ENCODE results near the gene CFAP161. TPM values are rescaled to one million over a fixed set of nuclear protein-coding genes. Genes with fewer than 3 reads are reported as not detected.

Gene CFAP161
- polyA plus RNA-seq, 2 donors = 0.02 to 0.18 TPM

DNA sequence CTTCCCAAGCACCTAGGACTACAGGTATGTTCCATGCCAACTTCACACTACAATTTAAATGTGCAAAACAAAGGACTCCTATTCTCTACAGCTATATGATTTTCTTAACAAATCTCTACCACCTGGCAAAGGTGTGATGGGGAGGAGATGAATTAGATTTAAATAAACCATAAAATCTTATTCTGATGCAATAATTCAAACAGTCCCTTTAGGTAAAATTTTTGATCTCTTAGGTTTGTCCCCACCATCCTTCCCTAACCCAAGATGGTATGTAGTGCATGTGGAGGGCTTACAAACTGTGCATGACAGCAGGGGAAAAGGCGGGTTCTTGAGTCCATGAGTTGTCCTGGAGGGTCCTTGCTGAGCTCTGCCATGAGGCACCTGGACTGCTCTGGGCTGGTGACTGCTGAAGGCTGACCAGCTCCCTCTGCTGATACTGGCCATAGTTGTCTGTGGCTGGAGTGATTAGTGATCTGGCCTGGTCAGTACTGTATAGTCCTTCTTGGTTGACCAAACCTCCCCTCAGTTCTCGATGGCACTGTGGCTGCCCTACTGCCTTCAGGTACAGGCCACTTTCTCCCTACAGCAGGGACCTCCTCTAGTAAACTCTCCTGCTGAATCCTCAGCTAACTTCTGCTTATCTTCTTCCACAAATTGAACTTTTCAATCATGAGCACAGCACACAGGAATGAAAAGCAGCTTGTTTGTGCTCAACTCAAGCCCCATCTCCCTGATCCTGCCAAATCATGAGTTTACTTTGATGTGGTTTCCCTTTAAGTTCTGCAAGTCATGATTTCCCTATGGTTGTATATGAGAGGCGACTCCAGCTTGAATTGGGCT, 30.1 kb downstream of the CFAP161 start:
- no peaks in the 10 kb centered on the region for H3K27me3 ChIP-seq (ENCODE audit: control insufficient read depth in 1 of 2, insufficient read depth in 2 of 2, low read length in 2 of 2)

DNA sequence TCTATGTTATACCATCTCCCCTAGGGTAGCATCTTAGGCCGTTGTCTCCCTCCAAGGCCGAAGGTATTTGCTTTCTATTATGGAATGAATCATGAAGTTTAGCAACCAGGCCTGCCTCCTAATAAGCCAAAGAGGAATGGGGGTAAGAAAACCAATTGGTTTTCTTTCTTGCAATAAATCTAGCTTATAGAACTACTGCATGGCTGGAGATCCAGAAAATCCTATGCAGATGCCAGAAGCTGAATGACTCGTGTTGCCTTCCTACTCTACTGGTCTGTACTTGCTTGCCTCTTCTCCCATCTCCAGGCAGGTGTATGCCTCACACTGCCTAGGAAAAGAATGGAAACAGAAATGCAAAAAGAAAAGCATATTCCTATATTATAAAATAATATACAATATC, 31.5 kb downstream of the CFAP161 start:
- no peaks in the 10 kb centered on the region for H3K36me3 ChIP-seq (ENCODE audit: control insufficient read depth in 2 of 2, insufficient read depth in 2 of 2, low read length in 1 of 2)
- 45 to 69% methylated on average over 3 of the region's 3 CpGs for WGBS, 2 donors
- H3K4me1 ChIP-seq (ENCODE audit: control insufficient read depth in 2 of 2, insufficient read depth in 2 of 2, low read length in 1 of 2) = peaks cover 0 to 16% of the 10 kb centered on the region in 2 donors
- no peak overlapping the region for H3K4me3 ChIP-seq (ENCODE audit: low read depth in 1 of 2, low read length in 2 of 2)
- no peaks in the 10 kb centered on the region for H3K9me3 ChIP-seq (ENCODE audit: control insufficient read depth in 2 of 2, insufficient read depth in 1 of 2, low read depth in 1 of 2, low read length in 1 of 2)
- no peak overlapping the region for H3K27ac ChIP-seq (ENCODE audit: low read depth in 2 of 2, low read length in 1 of 2)
- no peaks in the 10 kb centered on the region for H3K27me3 ChIP-seq (ENCODE audit: control insufficient read depth in 1 of 2, insufficient read depth in 2 of 2, low read length in 2 of 2)

More for the DNA sequence above, 30.1 kb downstream of the CFAP161 start:
- Histone ChIP-seq H3K4me3 (ENCODE audit: low read depth in 1 of 2, low read length in 2 of 2) (no peak overlapping the region), H3K36me3 (ENCODE audit: control insufficient read depth in 2 of 2, insufficient read depth in 2 of 2, low read length in 1 of 2) (no peaks in the 10 kb centered on the region), H3K27ac (ENCODE audit: low read depth in 2 of 2, low read length in 1 of 2) (no peak overlapping the region), H3K4me1 (ENCODE audit: control insufficient read depth in 2 of 2, insufficient read depth in 2 of 2, low read length in 1 of 2) (peaks cover 0 to 19% of the 10 kb centered on the region in 2 donors), H3K9me3 (ENCODE audit: control insufficient read depth in 2 of 2, insufficient read depth in 1 of 2, low read depth in 1 of 2, low read length in 1 of 2) (no peaks in the 10 kb centered on the region)
- WGBS, 2 donors = 63 to 75% methylated on average over 3 of the region's 3 CpGs

DNA sequence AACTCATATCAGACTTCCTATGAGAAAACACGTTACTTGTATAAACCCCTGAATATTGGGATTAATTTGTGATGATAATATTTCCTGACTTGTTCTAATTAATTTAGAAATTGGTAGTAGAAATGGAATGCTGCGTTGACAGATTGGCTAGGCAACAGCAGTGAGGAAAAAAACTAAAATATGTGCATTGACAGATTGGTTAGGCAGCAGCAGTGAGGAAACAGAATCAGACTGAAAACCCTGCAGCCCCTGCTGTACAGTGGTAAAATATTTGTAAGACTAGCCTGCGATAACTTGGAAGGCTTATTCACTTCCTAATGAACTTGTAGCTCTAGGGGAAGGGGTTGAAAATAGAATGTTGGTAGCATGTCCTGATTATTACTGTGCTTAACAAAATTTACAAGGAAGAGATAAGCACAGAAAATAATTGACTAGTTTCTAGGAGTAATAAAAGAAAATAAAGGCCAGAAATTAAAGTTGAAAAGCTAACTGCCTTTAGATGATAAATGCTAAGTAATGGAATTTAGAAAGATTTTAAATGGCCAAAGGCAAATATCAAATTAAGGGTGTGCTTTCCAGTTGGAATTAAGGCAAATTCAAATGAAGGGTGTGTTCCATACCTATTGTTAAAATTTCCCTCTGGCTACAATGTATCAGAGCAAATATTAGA, 32.7 kb downstream of the CFAP161 start:
- WGBS, 2 donors = 46 to 68% methylated on average over 3 of the region's 3 CpGs

DNA sequence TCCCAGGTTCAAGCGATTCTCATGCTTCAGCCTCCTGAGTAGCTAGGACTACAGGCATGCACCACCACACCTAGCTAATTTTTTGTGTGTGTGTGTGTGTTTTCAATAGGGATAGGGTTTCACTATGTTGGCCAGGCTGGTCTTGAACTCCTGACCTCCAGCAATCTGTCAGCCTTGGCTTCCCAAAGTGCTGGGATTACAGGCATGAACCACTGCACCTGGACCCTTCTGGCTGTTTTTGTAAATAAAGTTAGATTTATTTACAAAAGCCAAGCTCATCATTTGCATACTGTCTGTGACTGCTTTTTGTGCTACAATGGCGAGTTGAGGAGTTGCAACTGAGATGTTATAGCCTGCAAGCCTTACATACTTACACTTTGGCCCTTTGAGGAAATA, 34.1 kb downstream of the CFAP161 start:
- Histone ChIP-seq H3K9me3 (ENCODE audit: control insufficient read depth in 2 of 2, insufficient read depth in 1 of 2, low read depth in 1 of 2, low read length in 1 of 2) (no peaks in the 10 kb centered on the region), H3K27ac (ENCODE audit: low read depth in 2 of 2, low read length in 1 of 2) (no peak overlapping the region), H3K4me1 (ENCODE audit: control insufficient read depth in 2 of 2, insufficient read depth in 2 of 2, low read length in 1 of 2) (peaks cover 0 to 8% of the 10 kb centered on the region in 2 donors), H3K36me3 (ENCODE audit: control insufficient read depth in 2 of 2, insufficient read depth in 2 of 2, low read length in 1 of 2) (no peaks in the 10 kb centered on the region), H3K4me3 (ENCODE audit: low read depth in 1 of 2, low read length in 2 of 2) (no peak overlapping the region), H3K27me3 (ENCODE audit: control insufficient read depth in 1 of 2, insufficient read depth in 2 of 2, low read length in 2 of 2) (no peaks in the 10 kb centered on the region)
- WGBS, 2 donors = 92% methylated on average over 2 of the region's 2 CpGs

More for the DNA sequence above, 32.7 kb downstream of the CFAP161 start:
- Histone ChIP-seq H3K27ac (ENCODE audit: low read depth in 2 of 2, low read length in 1 of 2) (no peak overlapping the region), H3K9me3 (ENCODE audit: control insufficient read depth in 2 of 2, insufficient read depth in 1 of 2, low read depth in 1 of 2, low read length in 1 of 2) (no peaks in the 10 kb centered on the region), H3K36me3 (ENCODE audit: control insufficient read depth in 2 of 2, insufficient read depth in 2 of 2, low read length in 1 of 2) (no peaks in the 10 kb centered on the region), H3K4me3 (ENCODE audit: low read depth in 1 of 2, low read length in 2 of 2) (no peak overlapping the region), H3K27me3 (ENCODE audit: control insufficient read depth in 1 of 2, insufficient read depth in 2 of 2, low read length in 2 of 2) (no peaks in the 10 kb centered on the region), H3K4me1 (ENCODE audit: control insufficient read depth in 2 of 2, insufficient read depth in 2 of 2, low read length in 1 of 2) (peaks cover 0 to 8% of the 10 kb centered on the region in 2 donors)

DNA sequence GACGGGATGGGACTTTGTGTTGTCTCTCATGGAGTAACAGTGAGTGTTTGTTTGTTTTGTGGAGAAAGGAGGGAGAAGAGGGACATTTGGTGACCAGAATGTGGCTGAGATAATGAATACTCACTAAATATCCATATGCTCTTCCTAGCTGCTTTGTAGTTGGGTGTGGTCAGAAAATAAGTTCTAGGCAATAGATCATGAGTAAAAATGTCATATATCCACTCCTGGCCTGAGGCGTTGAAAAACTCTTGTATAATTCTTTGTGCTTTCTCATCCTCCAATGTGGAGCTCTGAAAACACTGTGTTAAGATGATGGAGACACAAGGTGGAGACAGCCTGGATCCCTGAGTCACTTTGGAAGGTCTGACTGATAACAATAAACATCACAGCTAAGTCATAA, 34.6 kb downstream of the CFAP161 start:
- no peak overlapping the region for H3K27ac ChIP-seq (ENCODE audit: low read depth in 2 of 2, low read length in 1 of 2)
- H3K36me3 ChIP-seq (ENCODE audit: control insufficient read depth in 2 of 2, insufficient read depth in 2 of 2, low read length in 1 of 2) = no peaks in the 10 kb centered on the region
- no peak overlapping the region for H3K4me3 ChIP-seq (ENCODE audit: low read depth in 1 of 2, low read length in 2 of 2)
- H3K27me3 ChIP-seq (ENCODE audit: control insufficient read depth in 1 of 2, insufficient read depth in 2 of 2, low read length in 2 of 2) = no peaks in the 10 kb centered on the region
- 70 to 76% methylated on average over 2 of the region's 2 CpGs for WGBS, 2 donors
- H3K9me3 ChIP-seq (ENCODE audit: control insufficient read depth in 2 of 2, insufficient read depth in 1 of 2, low read depth in 1 of 2, low read length in 1 of 2) = no peaks in the 10 kb centered on the region
- H3K4me1 ChIP-seq (ENCODE audit: control insufficient read depth in 2 of 2, insufficient read depth in 2 of 2, low read length in 1 of 2) = peaks cover 0 to 8% of the 10 kb centered on the region in 2 donors

DNA sequence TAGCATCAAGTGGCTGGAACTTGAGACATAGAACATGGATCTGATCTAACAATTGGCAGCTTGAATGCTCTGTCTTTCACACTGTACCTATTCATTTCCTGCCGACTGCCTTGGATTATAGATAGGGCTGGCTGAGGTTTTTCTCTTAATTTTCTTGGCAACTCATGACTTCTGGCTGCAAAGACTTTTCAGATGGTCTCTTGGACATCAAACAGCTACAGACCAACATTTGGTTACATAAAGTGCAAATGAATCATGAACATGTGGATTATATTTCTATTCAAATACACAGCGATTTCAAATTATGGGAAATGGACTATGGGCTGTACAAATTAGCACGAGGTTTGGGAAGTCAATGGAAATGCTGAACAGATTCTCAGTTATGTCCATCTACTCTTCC, 36.4 kb downstream of the CFAP161 start:
- Histone ChIP-seq H3K9me3 (ENCODE audit: control insufficient read depth in 2 of 2, insufficient read depth in 1 of 2, low read depth in 1 of 2, low read length in 1 of 2) (no peaks in the 10 kb centered on the region), H3K27ac (ENCODE audit: low read depth in 2 of 2, low read length in 1 of 2) (no peak overlapping the region)
- WGBS, 2 donors = 44 to 59% methylated on average over 3 of the region's 3 CpGs

DNA sequence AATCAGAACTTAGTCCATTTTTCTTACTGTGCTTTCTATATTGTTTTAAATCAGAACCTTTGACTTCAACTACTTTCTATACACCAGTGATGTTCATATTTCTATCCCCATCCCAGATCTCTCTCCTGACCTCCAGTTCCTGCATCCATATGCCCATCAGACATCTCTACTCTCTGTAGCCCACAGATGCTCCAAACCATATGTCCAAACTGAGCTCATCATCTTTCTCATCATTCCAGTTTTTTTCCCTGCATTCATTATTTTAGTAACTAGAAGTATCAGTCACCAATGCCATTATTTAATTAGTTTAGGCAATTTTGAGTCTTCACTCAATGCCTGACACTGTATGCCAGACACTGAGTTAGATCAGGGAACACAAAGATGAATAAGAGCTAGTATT, 37.2 kb downstream of the CFAP161 start:
- no peak overlapping the region for H3K27ac ChIP-seq (ENCODE audit: low read depth in 2 of 2, low read length in 1 of 2)
- no peaks in the 10 kb centered on the region for H3K27me3 ChIP-seq (ENCODE audit: control insufficient read depth in 1 of 2, insufficient read depth in 2 of 2, low read length in 2 of 2)
- no peaks in the 10 kb centered on the region for H3K36me3 ChIP-seq (ENCODE audit: control insufficient read depth in 2 of 2, insufficient read depth in 2 of 2, low read length in 1 of 2)
- H3K4me3 ChIP-seq (ENCODE audit: low read depth in 1 of 2, low read length in 2 of 2) = no peak overlapping the region
- H3K4me1 ChIP-seq (ENCODE audit: control insufficient read depth in 2 of 2, insufficient read depth in 2 of 2, low read length in 1 of 2) = peaks cover 0 to 8% of the 10 kb centered on the region in 2 donors
- no peaks in the 10 kb centered on the region for H3K9me3 ChIP-seq (ENCODE audit: control insufficient read depth in 2 of 2, insufficient read depth in 1 of 2, low read depth in 1 of 2, low read length in 1 of 2)

More for the DNA sequence above, 36.4 kb downstream of the CFAP161 start:
- peaks cover 0 to 6% of the 10 kb centered on the region in 2 donors for H3K4me1 ChIP-seq (ENCODE audit: control insufficient read depth in 2 of 2, insufficient read depth in 2 of 2, low read length in 1 of 2)
- H3K4me3 ChIP-seq (ENCODE audit: low read depth in 1 of 2, low read length in 2 of 2) = no peak overlapping the region
- H3K27me3 ChIP-seq (ENCODE audit: control insufficient read depth in 1 of 2, insufficient read depth in 2 of 2, low read length in 2 of 2) = no peaks in the 10 kb centered on the region
- no peaks in the 10 kb centered on the region for H3K36me3 ChIP-seq (ENCODE audit: control insufficient read depth in 2 of 2, insufficient read depth in 2 of 2, low read length in 1 of 2)

DNA sequence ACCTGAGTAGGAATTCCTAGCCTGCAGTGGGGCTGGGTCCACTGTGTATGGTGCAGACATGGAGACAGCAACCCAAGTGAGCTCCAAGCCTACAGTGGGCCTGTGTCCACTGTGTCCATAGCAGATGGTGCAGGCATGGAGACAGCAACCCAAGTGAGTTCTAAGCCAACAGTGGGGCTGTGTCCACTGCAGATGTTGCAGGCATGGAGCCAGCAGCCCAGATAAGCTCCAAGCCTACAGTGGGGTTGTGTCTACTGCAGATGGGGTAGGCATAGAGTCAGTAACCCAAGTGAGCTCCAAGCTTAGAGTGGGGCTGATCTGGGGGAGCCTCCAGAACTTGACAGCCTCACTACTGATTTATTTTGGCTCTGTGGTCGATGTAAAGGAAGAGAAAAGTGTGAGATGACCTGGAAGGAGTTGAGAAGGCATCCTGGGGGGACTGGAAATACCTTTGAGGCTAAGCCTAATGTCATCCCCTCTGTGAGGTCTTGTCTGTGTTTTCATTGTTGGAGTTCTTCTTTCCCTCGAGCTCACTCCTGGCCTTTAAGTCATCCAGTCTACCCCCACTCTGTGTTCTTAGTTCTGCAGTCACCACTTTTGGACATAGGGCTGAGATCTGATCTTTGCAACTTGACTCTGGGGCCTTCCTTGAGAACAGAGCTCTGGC, 40.2 kb downstream of the CFAP161 start:
- Histone ChIP-seq H3K27me3 (ENCODE audit: control insufficient read depth in 1 of 2, insufficient read depth in 2 of 2, low read length in 2 of 2) (no peaks in the 10 kb centered on the region), H3K27ac (ENCODE audit: low read depth in 2 of 2, low read length in 1 of 2) (no peak overlapping the region), H3K4me1 (ENCODE audit: control insufficient read depth in 2 of 2, insufficient read depth in 2 of 2, low read length in 1 of 2) (peaks cover 0 to 5% of the 10 kb centered on the region in 2 donors), H3K36me3 (ENCODE audit: control insufficient read depth in 2 of 2, insufficient read depth in 2 of 2, low read length in 1 of 2) (no peaks in the 10 kb centered on the region), H3K9me3 (ENCODE audit: control insufficient read depth in 2 of 2, insufficient read depth in 1 of 2, low read depth in 1 of 2, low read length in 1 of 2) (no peaks in the 10 kb centered on the region), H3K4me3 (ENCODE audit: low read depth in 1 of 2, low read length in 2 of 2) (no peak overlapping the region)
- 73 to 74% methylated on average over 2 of the region's 2 CpGs for WGBS, 2 donors

DNA sequence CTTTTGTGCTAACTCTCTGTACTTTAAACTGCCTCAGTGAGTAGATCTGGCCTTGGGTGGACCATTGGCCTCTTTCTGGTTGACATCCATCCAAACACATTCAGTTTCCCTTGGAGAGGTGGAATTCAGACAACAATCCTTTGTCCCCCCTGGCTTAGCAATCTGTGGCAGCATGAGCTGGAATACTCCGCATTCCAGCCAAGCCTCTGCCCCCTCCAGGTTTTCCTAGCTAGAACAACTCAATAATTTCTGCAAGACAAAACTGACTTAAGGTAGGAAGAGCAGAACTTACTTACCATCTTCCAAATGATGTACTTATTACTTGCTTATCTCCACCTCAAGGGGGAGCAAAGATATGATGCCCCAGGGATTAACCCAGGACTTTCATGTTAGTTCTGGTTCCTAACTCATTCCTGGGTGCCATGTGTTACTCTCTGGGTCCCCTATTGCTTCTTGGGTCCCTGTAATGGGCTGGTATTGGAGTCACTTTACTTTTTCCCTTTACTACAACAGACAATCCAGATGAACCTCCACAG, 40.8 kb downstream of the CFAP161 start:
- H3K36me3 ChIP-seq (ENCODE audit: control insufficient read depth in 2 of 2, insufficient read depth in 2 of 2, low read length in 1 of 2) = no peaks in the 10 kb centered on the region
- peaks cover 0 to 5% of the 10 kb centered on the region in 2 donors for H3K4me1 ChIP-seq (ENCODE audit: control insufficient read depth in 2 of 2, insufficient read depth in 2 of 2, low read length in 1 of 2)
- H3K27ac ChIP-seq (ENCODE audit: low read depth in 2 of 2, low read length in 1 of 2) = no peak overlapping the region
- H3K27me3 ChIP-seq (ENCODE audit: control insufficient read depth in 1 of 2, insufficient read depth in 2 of 2, low read length in 2 of 2) = no peaks in the 10 kb centered on the region
- no peak overlapping the region for H3K4me3 ChIP-seq (ENCODE audit: low read depth in 1 of 2, low read length in 2 of 2)
- 93 to 95% methylated on average over 1 of the region's 1 CpG for WGBS, 2 donors
- no peaks in the 10 kb centered on the region for H3K9me3 ChIP-seq (ENCODE audit: control insufficient read depth in 2 of 2, insufficient read depth in 1 of 2, low read depth in 1 of 2, low read length in 1 of 2)
